Cardiac muscle cell (in vitro differentiated cells and primary cell): ENCODE data around the gene SUFU. TPM values are rescaled to one million over a fixed set of nuclear protein-coding genes. Genes with fewer than 3 reads are reported as not detected.

ENCODE experiments used
- DNase-seq, 2 donors: peaks; one replicate each; pipeline versions ENCODE4 v3.0.0 to v3.0.0-alpha.2; 2010 to 2017; ENCODE audit warnings: low read depth in 1 of 2, low spot score in 1 of 2
- H3K27ac ChIP-seq: fragments of 200-600 bp; sonication (generic); 2 replicates; pipeline ENCODE4 v1.5.1; 2016
- H3K27me3 ChIP-seq: fragments of 200-600 bp; sonication (generic); 2 replicates; pipeline ENCODE4 v1.6.0; 2016; ENCODE audit warnings: control low read depth
- H3K36me3 ChIP-seq: fragments of 200-600 bp; sonication (generic); 2 replicates; pipeline ENCODE4 v1.5.1; 2016; ENCODE audit warnings: control low read depth
- H3K4me1 ChIP-seq: fragments of 200-600 bp; sonication (generic); 2 replicates; pipeline ENCODE4 v1.8.1; 2017; ENCODE audit warnings: low read depth, mild to moderate bottlenecking, mixed run types
- H3K4me3 ChIP-seq: fragments of 200-600 bp; sonication (generic); 2 replicates; pipeline ENCODE4 v1.5.1; 2016; ENCODE audit warnings: mild to moderate bottlenecking
- H3K9me3 ChIP-seq: fragments of 200-600 bp; sonication (generic); 2 replicates; pipeline ENCODE4 v1.5.1; 2017; ENCODE audit warnings: low read depth, mild to moderate bottlenecking, control low read depth
- CTCF ChIP-seq: IDR thresholded peaks from 2 replicates; pipeline ENCODE4 v1.5.1; 2012; ENCODE audit warnings: low read depth, mild to moderate bottlenecking, low read length
- polyA plus RNA-seq: library from polyadenylated mRNA; unstranded; fragments of >200 nt; fragmentation: Nextera tagmentation; extraction: Ambion mirVana; gene quantifications from 2 replicates; pipeline ENCODE4 v1.2.1, GENCODE V29; 2016
- total RNA-seq: library from RNA; depleted of rRNA; stranded (reverse); fragments of >200 nt; gene quantifications from 2 replicates; pipeline ENCODE4 v1.2.3, GENCODE V29; 2016

Gene SUFU
- total and polyA plus RNA-seq, 2 experiments from 2014 or later, result 14.2 to 18.4 TPM

- Histone ChIP-seq H3K36me3 (no peaks in the 10 kb centered on the region), H3K9me3 (no peaks in the 10 kb centered on the region), H3K27me3 (no peaks in the 10 kb centered on the region), H3K4me1 (peaks cover 55% of the 10 kb centered on the region), H3K27ac (peak overlapping the region; percentile 89), H3K4me3 (no peak overlapping the region)
- TF ChIP-seq CTCF, result no peak
- no peak for DNase-seq
These were observed 166.4 kb downstream of the SUFU start for GRCh38 chr10:102670065-102670670.

GRCh38 chr10:102670871-102671434 lies 167.2 kb downstream of the SUFU start:
- Histone ChIP-seq H3K27ac (peak overlapping the region; percentile 89), H3K4me1 (peaks cover 63% of the 10 kb centered on the region)
- no peak for TF ChIP-seq CTCF

GRCh38 chr10:102673236-102673818 lies 169.6 kb downstream of the SUFU start:
- H3K27ac ChIP-seq, result peak overlapping the region; percentile 89
- no peaks in the 10 kb centered on the region for H3K9me3 ChIP-seq
- no peak overlapping the region for H3K4me3 ChIP-seq
- TF ChIP-seq CTCF, result no peak
- no peak for DNase-seq
- H3K27me3 ChIP-seq, result no peaks in the 10 kb centered on the region
- H3K4me1 ChIP-seq, result peaks cover 87% of the 10 kb centered on the region
- H3K36me3 ChIP-seq, result no peaks in the 10 kb centered on the region

More at GRCh38 chr10:102670871-102671434, 167.2 kb downstream of the SUFU start:
- H3K9me3 ChIP-seq, result no peaks in the 10 kb centered on the region
- DNase-seq, result peak in 1 of 2 donors; percentile 83
- no peaks in the 10 kb centered on the region for H3K36me3 ChIP-seq
- H3K4me3 ChIP-seq, result no peak overlapping the region
- no peaks in the 10 kb centered on the region for H3K27me3 ChIP-seq

GRCh38 chr10:102673819-102674511 lies 170.2 kb downstream of the SUFU start:
- Histone ChIP-seq H3K27ac (peak overlapping the region; percentile 89), H3K9me3 (no peaks in the 10 kb centered on the region), H3K4me1 (peaks cover 91% of the 10 kb centered on the region), H3K27me3 (no peaks in the 10 kb centered on the region), H3K36me3 (no peaks in the 10 kb centered on the region), H3K4me3 (no peak overlapping the region)
- DNase-seq, result peak; percentile 75 to 92
- no peak for TF ChIP-seq CTCF

- TF ChIP-seq CTCF, result no peak
- Histone ChIP-seq H3K4me3 (no peak overlapping the region), H3K9me3 (no peaks in the 10 kb centered on the region), H3K27ac (peak overlapping the region; percentile 89), H3K36me3 (no peaks in the 10 kb centered on the region), H3K27me3 (no peaks in the 10 kb centered on the region), H3K4me1 (peaks cover 91% of the 10 kb centered on the region)
- DNase-seq, result no peak
These were observed 170.8 kb downstream of the SUFU start for GRCh38 chr10:102674566-102674965.
